ENCODE results near the gene NAA38. TPM values are rescaled to one million over a fixed set of nuclear protein-coding genes. Genes with fewer than 3 reads are reported as not detected.

NAA38 gene
- polyA plus RNA-seq, 4 donors: 40.1 to 142 (median 73.4) TPM

- Histone ChIP-seq H3K9me3 (ENCODE audit: control insufficient read depth in 2 of 2, insufficient read depth in 1 of 2, low read depth in 1 of 2, low read length in 1 of 2) (no peaks in the 10 kb centered on the region), H3K4me3 (ENCODE audit: low read depth in 1 of 3, low read length in 3 of 3) (no peak overlapping the region), H3K27ac (ENCODE audit: low read depth in 1 of 3, low read length in 2 of 3) (no peak overlapping the region), H3K27me3 (ENCODE audit: control insufficient read depth in 3 of 3, insufficient read depth in 3 of 3, low read length in 3 of 3) (no peaks in the 10 kb centered on the region), H3K36me3 (ENCODE audit: control insufficient read depth in 3 of 3, insufficient read depth in 2 of 3, low read depth in 1 of 3, low read length in 3 of 3) (peaks cover 11 to 73% (median 12%) of the 10 kb centered on the region in 3 donors), H3K4me1 (ENCODE audit: control insufficient read depth in 3 of 3, insufficient read depth in 2 of 3, low read depth in 1 of 3, low read length in 2 of 3) (peaks cover 3 to 22% (median 14%) of the 10 kb centered on the region in 3 donors)
- no peak for DNase-seq
- WGBS, 3 donors: 85 to 94% (median 91%) methylated on average over 15 of the region's 15 CpGs
- no peak for FAIRE-seq
Observed at GRCh38 chr17:7893187-7893880, 36.0 kb upstream of the NAA38 start.

DNA sequence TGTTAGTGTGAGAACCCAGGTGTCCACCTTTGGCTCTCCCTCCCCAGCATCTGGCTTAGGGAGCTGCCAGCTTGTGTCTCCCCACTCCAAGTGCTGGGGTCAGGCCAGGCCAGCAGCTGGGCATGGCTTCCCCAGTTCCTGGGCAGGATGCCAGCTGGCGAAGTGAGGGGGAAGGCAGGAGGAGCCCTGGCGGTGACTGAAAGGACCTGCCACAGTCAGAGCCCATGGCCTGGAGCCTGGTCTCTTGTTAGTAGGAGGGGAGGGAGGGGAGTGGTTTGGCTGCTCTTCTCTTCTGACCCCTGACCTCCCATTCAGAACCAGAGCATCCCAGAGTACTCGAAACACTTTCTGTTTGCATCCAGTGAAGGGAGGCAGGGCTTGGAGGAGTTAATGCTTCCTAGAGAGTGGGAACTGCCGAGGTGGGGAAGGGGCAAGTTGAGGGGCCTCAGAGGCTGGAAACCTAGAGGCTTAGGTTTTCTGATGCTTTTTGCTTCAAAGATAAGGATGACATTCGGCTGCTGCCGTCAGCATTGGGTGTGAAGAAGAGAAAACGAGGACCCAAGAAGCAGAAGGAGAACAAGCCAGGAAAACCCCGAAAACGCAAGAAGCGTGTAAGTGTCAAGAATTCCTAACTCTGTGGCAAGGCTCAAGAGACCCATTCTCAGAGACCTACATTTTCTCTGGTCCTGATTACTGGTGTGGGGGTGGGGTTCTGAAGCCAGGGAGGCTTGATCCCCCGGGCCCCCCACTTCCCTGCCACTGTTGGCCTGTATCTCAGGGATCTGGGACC lies 32.0 kb upstream of the NAA38 start:
- DNase-seq: peak; percentile 82 to 94
- FAIRE-seq: no peak
- Histone ChIP-seq H3K27ac (ENCODE audit: low read depth in 1 of 3, low read length in 2 of 3) (peak overlapping the region; percentile 22 to 97 (median 91)), H3K27me3 (ENCODE audit: control insufficient read depth in 3 of 3, insufficient read depth in 3 of 3, low read length in 3 of 3) (no peaks in the 10 kb centered on the region), H3K4me3 (ENCODE audit: low read depth in 1 of 3, low read length in 3 of 3) (no peak overlapping the region), H3K9me3 (ENCODE audit: control insufficient read depth in 2 of 2, insufficient read depth in 1 of 2, low read depth in 1 of 2, low read length in 1 of 2) (no peaks in the 10 kb centered on the region), H3K36me3 (ENCODE audit: control insufficient read depth in 3 of 3, insufficient read depth in 2 of 3, low read depth in 1 of 3, low read length in 3 of 3) (peaks cover 6 to 44% (median 8%) of the 10 kb centered on the region in 3 donors), H3K4me1 (ENCODE audit: control insufficient read depth in 3 of 3, insufficient read depth in 2 of 3, low read depth in 1 of 3, low read length in 2 of 3) (peaks cover 3 to 34% (median 20%) of the 10 kb centered on the region in 3 donors)
- WGBS, 3 donors: 28 to 43% (median 43%) methylated on average over 11 of the region's 11 CpGs

GRCh38 chr17:7888184-7888920 lies 31.0 kb upstream of the NAA38 start, which contains the start of gene CHD3:
Gene CHD3, plus strand, starts transcription at chr17:7888789. Its CDS starts 212 bp downstream, at chr17:7889001.
- Histone ChIP-seq H3K4me3 (ENCODE audit: low read depth in 1 of 3, low read length in 3 of 3) (peak within 1 kb of the TSS; percentile 36 to 87 (median 43)), H3K36me3 (ENCODE audit: control insufficient read depth in 3 of 3, insufficient read depth in 2 of 3, low read depth in 1 of 3, low read length in 3 of 3) (peaks cover 4 to 34% (median 6%) of the 10 kb centered on the region in 3 donors), H3K27me3 (ENCODE audit: control insufficient read depth in 3 of 3, insufficient read depth in 3 of 3, low read length in 3 of 3) (no peaks in the 10 kb centered on the region), H3K9me3 (ENCODE audit: control insufficient read depth in 2 of 2, insufficient read depth in 1 of 2, low read depth in 1 of 2, low read length in 1 of 2) (no peaks in the 10 kb centered on the region), H3K4me1 (ENCODE audit: control insufficient read depth in 3 of 3, insufficient read depth in 2 of 3, low read depth in 1 of 3, low read length in 2 of 3) (peaks cover 3 to 41% (median 20%) of the 10 kb centered on the region in 3 donors), H3K27ac (ENCODE audit: low read depth in 1 of 3, low read length in 2 of 3) (peak within 1 kb of the TSS; percentile 68 to 97 (median 91))
- no peak for FAIRE-seq
- DNase-seq: peak; percentile 25 to 35
- WGBS, 3 donors: 9 to 21% (median 16%) methylated on average over 18 of the region's 18 CpGs

DNA sequence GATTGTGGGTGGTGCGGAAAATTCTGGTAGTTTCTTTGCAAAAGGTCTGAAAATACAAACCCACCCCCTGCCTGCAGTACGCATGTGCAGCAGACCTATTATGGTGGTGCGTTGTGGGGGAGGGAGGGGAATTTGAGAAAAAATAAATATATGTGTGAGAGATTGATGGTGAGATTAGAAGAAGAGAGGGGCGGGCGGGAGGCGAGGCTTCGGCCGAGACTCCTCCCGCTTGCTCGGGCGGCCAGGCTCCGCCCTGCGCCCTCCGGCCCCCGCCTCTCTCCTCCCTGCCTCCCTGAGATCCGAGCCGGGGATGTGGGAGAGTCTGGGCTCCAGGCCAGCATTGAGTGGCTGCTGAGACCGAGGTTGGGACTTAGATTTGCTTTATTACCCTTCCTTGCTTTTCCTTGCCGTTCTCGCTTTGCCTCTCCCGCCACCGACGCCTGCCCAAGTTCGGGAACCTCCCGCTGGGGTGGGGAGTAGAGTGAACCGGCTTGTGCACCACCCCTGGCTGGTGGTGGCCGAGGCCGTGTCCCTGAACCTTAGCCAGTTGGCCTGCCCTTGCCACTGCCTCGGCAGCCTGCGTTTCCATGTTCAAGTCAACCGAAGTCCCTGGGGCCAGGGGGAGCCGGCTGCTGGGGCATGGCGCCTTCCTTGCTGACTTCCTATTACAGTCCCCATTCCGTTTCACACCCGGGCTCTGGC lies 30.3 kb upstream of the NAA38 start:
- FAIRE-seq (no peak), DNase-seq (peak; percentile 92 to 96)
- Histone ChIP-seq H3K27me3 (ENCODE audit: control insufficient read depth in 3 of 3, insufficient read depth in 3 of 3, low read length in 3 of 3) (no peaks in the 10 kb centered on the region), H3K36me3 (ENCODE audit: control insufficient read depth in 3 of 3, insufficient read depth in 2 of 3, low read depth in 1 of 3, low read length in 3 of 3) (peaks cover 2 to 30% (median 4%) of the 10 kb centered on the region in 3 donors), H3K27ac (ENCODE audit: low read depth in 1 of 3, low read length in 2 of 3) (peak overlapping the region; percentile 68 to 97 (median 91)), H3K4me3 (ENCODE audit: low read depth in 1 of 3, low read length in 3 of 3) (peak overlapping the region; percentile 36 to 87 (median 43)), H3K9me3 (ENCODE audit: control insufficient read depth in 2 of 2, insufficient read depth in 1 of 2, low read depth in 1 of 2, low read length in 1 of 2) (no peaks in the 10 kb centered on the region), H3K4me1 (ENCODE audit: control insufficient read depth in 3 of 3, insufficient read depth in 2 of 3, low read depth in 1 of 3, low read length in 2 of 3) (peaks cover 5 to 48% (median 23%) of the 10 kb centered on the region in 3 donors)
- WGBS, 3 donors: 0 to 1% (median 1%) methylated on average over 26 to 35 of the region's 35 CpGs

GRCh38 chr17:7887038-7887481 lies 29.7 kb upstream of the NAA38 start:
- peak overlapping the region; percentile 68 to 87 (median 86) for H3K4me3 ChIP-seq (ENCODE audit: low read depth in 1 of 3, low read length in 3 of 3)
- 3 to 4% (median 4%) methylated on average over 8 of the region's 8 CpGs for WGBS, 3 donors
- peak overlapping the region; percentile 66 to 93 (median 89) for H3K27ac ChIP-seq (ENCODE audit: low read depth in 1 of 3, low read length in 2 of 3)
- FAIRE-seq (no peak), DNase-seq (no peak)
- no peaks in the 10 kb centered on the region for H3K27me3 ChIP-seq (ENCODE audit: control insufficient read depth in 3 of 3, insufficient read depth in 3 of 3, low read length in 3 of 3)
- H3K9me3 ChIP-seq (ENCODE audit: control insufficient read depth in 2 of 2, insufficient read depth in 1 of 2, low read depth in 1 of 2, low read length in 1 of 2): no peaks in the 10 kb centered on the region
- peaks cover 5 to 53% (median 24%) of the 10 kb centered on the region in 3 donors for H3K4me1 ChIP-seq (ENCODE audit: control insufficient read depth in 3 of 3, insufficient read depth in 2 of 3, low read depth in 1 of 3, low read length in 2 of 3)
- peaks cover 2 to 30% (median 4%) of the 10 kb centered on the region in 3 donors for H3K36me3 ChIP-seq (ENCODE audit: control insufficient read depth in 3 of 3, insufficient read depth in 2 of 3, low read depth in 1 of 3, low read length in 3 of 3)

GRCh38 chr17:7886227-7887037 lies 29.1 kb upstream of the NAA38 start:
- H3K27me3 ChIP-seq (ENCODE audit: control insufficient read depth in 3 of 3, insufficient read depth in 3 of 3, low read length in 3 of 3): no peaks in the 10 kb centered on the region
- peaks cover 5 to 59% (median 24%) of the 10 kb centered on the region in 3 donors for H3K4me1 ChIP-seq (ENCODE audit: control insufficient read depth in 3 of 3, insufficient read depth in 2 of 3, low read depth in 1 of 3, low read length in 2 of 3)
- WGBS, 3 donors: 1 to 2% (median 2%) methylated on average over 30 of the region's 30 CpGs
- no peak for FAIRE-seq
- H3K9me3 ChIP-seq (ENCODE audit: control insufficient read depth in 2 of 2, insufficient read depth in 1 of 2, low read depth in 1 of 2, low read length in 1 of 2): no peaks in the 10 kb centered on the region
- H3K36me3 ChIP-seq (ENCODE audit: control insufficient read depth in 3 of 3, insufficient read depth in 2 of 3, low read depth in 1 of 3, low read length in 3 of 3): peaks cover 4 to 29% (median 5%) of the 10 kb centered on the region in 3 donors
- H3K4me3 ChIP-seq (ENCODE audit: low read depth in 1 of 3, low read length in 3 of 3): peak overlapping the region; percentile 68 to 87 (median 86)
- H3K27ac ChIP-seq (ENCODE audit: low read depth in 1 of 3, low read length in 2 of 3): peak overlapping the region; percentile 66 to 93 (median 89)
- peak; percentile 38 to 67 for DNase-seq
